Measurements from ENCODE around the gene MKX.

- TF ChIP-seq ZFX (IDR thresholded peaks at IDR 0.05; ENCODE audit: borderline replicate concordance): no peak
- TF ChIP-seq CTCF (IDR thresholded peaks at IDR 0.05): no peak
Observed at GRCh38 chr10:27747096-27747451, 1.5 kb upstream of the MKX start.

All from 22Rv1 (cell line).